ENCODE data around the gene PNN.
"Not testable (repeated sequence)": the region's sequence is repeated elsewhere in the genome, so short reads cannot be mapped to it uniquely, and the experiment has no call there.

The PNN gene

DNA sequence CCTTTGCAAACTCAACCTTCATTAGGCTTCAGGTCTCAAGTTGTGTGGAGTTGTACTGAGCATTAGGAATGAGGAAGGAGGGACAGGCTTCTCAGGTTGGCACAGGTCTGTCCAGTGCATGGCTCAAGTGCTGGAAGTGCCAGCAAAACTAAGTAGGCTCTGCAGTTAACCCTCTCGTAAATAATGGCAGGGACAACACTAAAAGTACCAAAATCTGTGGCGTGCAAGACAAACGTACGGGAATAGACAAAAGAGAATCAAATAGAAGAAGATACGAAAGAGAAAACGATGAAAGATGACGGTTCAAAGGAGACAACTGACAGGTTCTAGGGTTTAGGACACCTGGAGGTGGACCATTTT is 5.5 kb upstream of the PNN start:
- Histone ChIP-seq H3K9me3 (no peaks in the 10 kb centered on the region), H3K4me1 (peaks cover 24% of the 10 kb centered on the region), H3K27me3 (ENCODE audit: low read depth) (no peaks in the 10 kb centered on the region), H3K4me3 (peak overlapping the region; percentile 80), H3K36me3 (replicated peaks) (0 out of 2 replicates have a peak, but pooled peaks cover 7% of the 10 kb centered on the region)
- in situ Hi-C loops (cut with MboI; ENCODE audit: low sequenced_read_pairs), result no loop called here
- no peak for DNase-seq (ENCODE audit: low spot score in 2 of 2)

DNA sequence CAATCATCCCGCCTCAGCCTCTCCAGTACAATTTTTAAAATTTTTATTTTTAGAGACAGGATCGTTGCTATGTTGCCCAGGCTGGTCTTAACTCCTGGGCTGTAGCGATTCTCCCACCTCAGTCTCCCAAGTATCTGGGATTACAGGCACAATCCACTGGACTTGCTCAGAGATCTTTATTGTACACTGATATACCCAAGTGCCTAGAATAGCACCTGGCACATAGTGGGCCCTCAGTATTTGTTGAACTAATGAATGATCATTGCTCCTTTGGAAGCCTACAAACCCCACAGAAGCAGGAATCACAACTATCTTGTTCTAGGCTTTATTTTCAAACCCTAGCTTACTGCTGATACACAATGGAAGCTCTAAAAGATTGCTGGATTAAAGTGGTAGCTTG is 1.9 kb upstream of the PNN start:
- DNase-seq (ENCODE audit: low spot score in 2 of 2), result no peak
- Histone ChIP-seq H3K4me1 (peaks cover 28% of the 10 kb centered on the region), H3K27me3 (ENCODE audit: low read depth) (no peaks in the 10 kb centered on the region), H3K9me3 (no peaks in the 10 kb centered on the region), H3K4me3 (no peak overlapping the region), H3K36me3 (replicated peaks) (peaks cover 30% of the 10 kb centered on the region)
- in situ Hi-C loops (cut with MboI; ENCODE audit: low sequenced_read_pairs), result loop anchor here (5.0 kb wide), 1 partner anchor 66 kb away; no protein-coding TSS in a partner anchor

DNA sequence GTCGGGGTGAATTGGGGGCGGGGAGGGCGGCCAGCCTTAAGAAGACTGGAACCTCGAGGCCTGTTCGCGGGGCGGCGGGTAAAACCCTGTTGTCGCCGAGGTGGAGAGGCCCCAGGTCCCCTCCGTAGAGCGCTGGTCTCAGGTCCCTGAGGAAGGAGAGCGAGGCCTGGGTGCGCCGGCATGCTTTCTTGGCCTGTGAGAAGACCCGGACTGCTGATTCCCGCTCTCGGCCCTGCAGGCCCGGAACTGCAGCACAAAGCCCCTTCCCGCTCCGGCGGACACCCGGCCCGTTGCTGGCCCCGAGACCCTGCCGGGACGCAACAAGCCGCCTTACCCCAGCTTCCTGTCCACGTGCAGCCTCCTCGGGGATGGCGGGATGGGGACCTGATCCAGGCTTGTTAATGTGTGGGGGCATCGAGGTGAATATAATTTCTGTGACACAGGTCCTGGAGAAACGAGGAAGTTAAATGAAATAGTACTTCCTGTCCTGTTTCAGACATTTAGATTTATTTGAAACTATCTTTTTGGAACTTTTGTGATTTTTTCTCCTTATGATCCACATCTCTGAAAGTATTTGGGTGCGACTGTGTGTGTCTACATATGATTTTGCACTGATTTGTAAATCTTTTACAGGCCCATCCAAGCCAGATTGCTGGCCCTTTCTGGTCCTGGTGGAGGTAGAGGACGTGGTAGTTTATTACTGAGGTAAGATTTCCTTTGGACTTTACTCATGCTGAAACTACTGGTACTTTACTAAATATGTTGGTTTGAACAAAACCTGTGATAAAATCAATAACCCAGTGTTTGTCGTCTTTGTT is 600 bp downstream of the PNN start:
- DNase-seq (ENCODE audit: low spot score in 2 of 2), result peak; percentile 29 to 59
- Histone ChIP-seq H3K36me3 (replicated peaks) (peaks cover 55% of the 10 kb centered on the region), H3K9me3 (no peaks in the 10 kb centered on the region), H3K4me3 (peak overlapping the region; percentile 93), H3K27me3 (ENCODE audit: low read depth) (no peaks in the 10 kb centered on the region), H3K4me1 (peaks cover 23% of the 10 kb centered on the region)
- in situ Hi-C loops (cut with MboI; ENCODE audit: low sequenced_read_pairs), result no loop called here

DNA sequence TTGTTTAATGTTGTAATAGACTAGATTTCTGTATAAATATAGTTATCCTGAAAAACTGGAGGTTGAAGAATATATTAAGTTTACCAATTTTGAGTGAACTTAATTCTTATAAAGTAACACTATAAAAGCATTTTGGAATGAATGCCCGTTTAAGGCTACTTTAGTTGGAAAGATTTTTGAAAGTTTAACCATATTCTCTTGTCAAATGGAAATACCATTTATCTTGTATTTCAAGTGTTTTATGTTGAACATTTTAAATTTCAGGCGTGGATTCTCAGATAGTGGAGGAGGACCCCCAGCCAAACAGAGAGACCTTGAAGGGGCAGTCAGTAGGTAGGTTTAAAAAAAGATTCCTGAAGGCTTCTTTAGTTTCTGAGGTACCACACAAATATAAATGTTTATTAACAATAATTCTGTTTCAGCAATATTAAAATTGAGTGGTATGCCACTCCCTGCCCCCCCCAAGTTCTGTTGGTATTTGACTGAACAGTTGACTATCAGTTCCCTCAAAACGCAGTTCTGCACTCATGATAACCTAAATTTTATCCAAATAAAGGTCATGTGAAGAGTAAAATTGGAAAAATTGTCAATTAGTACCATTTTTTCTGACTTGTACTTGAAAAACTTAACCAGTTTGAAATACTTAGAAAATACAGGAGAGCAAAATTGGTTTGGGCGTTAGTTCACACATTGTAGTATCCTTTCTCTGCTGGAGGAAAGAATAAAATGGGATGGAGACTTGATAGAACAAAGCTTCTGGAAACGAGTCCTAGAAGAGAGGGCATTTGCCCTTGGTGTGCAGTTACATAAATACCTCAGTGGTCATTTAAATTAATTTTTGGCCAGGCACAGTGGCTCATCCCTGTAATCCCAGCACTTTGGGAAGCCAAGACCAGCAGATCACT is 1.5 kb downstream of the PNN start:
- H3K9me3 ChIP-seq, result no peaks in the 10 kb centered on the region
- peaks cover 19% of the 10 kb centered on the region for H3K4me1 ChIP-seq
- peak overlapping the region; percentile 93 for H3K4me3 ChIP-seq
- H3K36me3 ChIP-seq (replicated peaks), result peaks cover 64% of the 10 kb centered on the region
- H3K27me3 ChIP-seq (ENCODE audit: low read depth), result no peaks in the 10 kb centered on the region
- DNase-seq (ENCODE audit: low spot score in 2 of 2), result no peak
- in situ Hi-C loops (cut with MboI; ENCODE audit: low sequenced_read_pairs), result no loop called here

DNA sequence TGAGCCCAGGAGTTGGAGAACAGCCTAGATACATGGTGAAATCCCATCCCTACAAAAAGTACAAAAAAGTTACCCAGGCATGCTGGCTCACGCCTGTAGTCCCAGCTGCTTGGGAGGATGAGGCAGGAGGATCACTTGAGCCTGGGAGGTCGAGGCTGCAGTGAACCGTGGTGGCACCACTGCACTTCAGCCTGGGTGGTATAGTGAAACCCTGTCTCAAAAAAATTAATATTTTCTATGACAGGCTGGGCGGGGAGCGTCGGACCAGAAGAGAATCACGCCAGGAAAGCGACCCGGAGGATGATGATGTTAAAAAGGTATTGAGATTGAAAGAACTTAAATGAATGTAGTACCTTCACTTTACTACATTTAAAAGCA is 2.1 kb downstream of the PNN start:
- in situ Hi-C loops (cut with MboI; ENCODE audit: low sequenced_read_pairs), result no loop called here
- H3K4me1 ChIP-seq, result peaks cover 19% of the 10 kb centered on the region
- H3K9me3 ChIP-seq, result no peaks in the 10 kb centered on the region
- no peak for DNase-seq (ENCODE audit: low spot score in 2 of 2)
- H3K36me3 ChIP-seq (replicated peaks), result peaks cover 70% of the 10 kb centered on the region
- no peaks in the 10 kb centered on the region for H3K27me3 ChIP-seq (ENCODE audit: low read depth)
- H3K4me3 ChIP-seq, result no peak overlapping the region

DNA sequence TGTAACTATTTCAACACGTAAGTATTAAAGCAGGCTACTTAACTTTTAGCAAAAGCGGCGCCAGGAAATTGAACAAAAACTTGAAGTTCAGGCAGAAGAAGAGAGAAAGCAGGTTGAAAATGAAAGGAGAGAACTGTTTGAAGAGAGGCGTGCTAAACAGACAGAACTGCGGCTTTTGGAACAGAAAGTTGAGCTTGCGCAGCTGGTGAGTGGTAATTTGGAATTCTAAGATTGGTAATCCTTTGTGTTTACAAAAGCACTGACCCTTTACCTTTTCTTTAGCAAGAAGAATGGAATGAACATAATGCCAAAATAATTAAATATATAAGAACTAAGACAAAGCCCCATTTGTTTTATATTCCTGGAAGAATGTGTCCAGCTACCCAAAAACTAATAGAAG is 4.0 kb downstream of the PNN start:
- no peak for DNase-seq (ENCODE audit: low spot score in 2 of 2)
- H3K36me3 ChIP-seq (replicated peaks), result peaks cover 88% of the 10 kb centered on the region
- in situ Hi-C loops (cut with MboI; ENCODE audit: low sequenced_read_pairs), result no loop called here
- no peaks in the 10 kb centered on the region for H3K27me3 ChIP-seq (ENCODE audit: low read depth)
- peaks cover 18% of the 10 kb centered on the region for H3K4me1 ChIP-seq
- no peak overlapping the region for H3K4me3 ChIP-seq
- no peaks in the 10 kb centered on the region for H3K9me3 ChIP-seq

DNA sequence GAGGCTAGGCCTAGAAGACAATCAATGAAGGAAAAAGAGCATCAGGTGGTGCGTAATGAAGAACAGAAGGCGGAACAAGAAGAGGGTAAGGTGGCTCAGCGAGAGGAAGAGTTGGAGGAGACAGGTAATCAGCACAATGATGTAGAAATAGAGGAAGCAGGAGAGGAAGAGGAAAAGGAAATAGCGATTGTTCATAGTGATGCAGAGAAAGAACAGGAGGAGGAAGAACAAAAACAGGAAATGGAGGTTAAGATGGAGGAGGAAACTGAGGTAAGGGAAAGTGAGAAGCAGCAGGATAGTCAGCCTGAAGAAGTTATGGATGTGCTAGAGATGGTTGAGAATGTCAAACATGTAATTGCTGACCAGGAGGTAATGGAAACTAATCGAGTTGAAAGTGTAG is 5.5 kb downstream of the PNN start:
- H3K9me3 ChIP-seq, result no peaks in the 10 kb centered on the region
- DNase-seq (ENCODE audit: low spot score in 2 of 2), result no peak
- peaks cover 97% of the 10 kb centered on the region for H3K36me3 ChIP-seq (replicated peaks)
- no peaks in the 10 kb centered on the region for H3K27me3 ChIP-seq (ENCODE audit: low read depth)
- in situ Hi-C loops (cut with MboI; ENCODE audit: low sequenced_read_pairs), result no loop called here
- no peak overlapping the region for H3K4me3 ChIP-seq
- peaks cover 14% of the 10 kb centered on the region for H3K4me1 ChIP-seq

DNA sequence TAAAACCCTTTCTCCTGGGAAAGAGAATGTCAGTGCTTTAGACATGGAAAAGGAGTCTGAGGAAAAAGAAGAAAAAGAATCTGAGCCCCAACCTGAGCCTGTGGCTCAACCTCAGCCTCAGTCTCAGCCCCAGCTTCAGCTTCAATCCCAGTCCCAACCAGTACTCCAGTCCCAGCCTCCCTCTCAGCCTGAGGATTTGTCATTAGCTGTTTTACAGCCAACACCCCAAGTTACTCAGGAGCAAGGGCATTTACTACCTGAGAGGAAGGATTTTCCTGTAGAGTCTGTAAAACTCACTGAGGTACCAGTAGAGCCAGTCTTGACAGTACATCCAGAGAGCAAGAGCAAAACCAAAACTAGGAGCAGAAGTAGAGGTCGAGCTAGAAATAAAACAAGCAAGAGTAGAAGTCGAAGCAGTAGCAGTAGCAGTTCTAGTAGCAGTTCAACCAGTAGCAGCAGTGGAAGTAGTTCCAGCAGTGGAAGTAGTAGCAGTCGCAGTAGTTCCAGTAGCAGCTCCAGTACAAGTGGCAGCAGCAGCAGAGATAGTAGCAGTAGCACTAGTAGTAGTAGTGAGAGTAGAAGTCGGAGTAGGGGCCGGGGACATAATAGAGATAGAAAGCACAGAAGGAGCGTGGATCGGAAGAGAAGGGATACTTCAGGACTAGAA is 6.1 kb downstream of the PNN start:
- no peak overlapping the region for H3K4me3 ChIP-seq
- peaks cover 13% of the 10 kb centered on the region for H3K4me1 ChIP-seq
- no peaks in the 10 kb centered on the region for H3K9me3 ChIP-seq
- in situ Hi-C loops (cut with MboI; ENCODE audit: low sequenced_read_pairs), result no loop called here
- no peaks in the 10 kb centered on the region for H3K27me3 ChIP-seq (ENCODE audit: low read depth)
- DNase-seq (ENCODE audit: low spot score in 2 of 2), result no peak
- H3K36me3 ChIP-seq (replicated peaks), result peaks cover 91% of the 10 kb centered on the region

DNA sequence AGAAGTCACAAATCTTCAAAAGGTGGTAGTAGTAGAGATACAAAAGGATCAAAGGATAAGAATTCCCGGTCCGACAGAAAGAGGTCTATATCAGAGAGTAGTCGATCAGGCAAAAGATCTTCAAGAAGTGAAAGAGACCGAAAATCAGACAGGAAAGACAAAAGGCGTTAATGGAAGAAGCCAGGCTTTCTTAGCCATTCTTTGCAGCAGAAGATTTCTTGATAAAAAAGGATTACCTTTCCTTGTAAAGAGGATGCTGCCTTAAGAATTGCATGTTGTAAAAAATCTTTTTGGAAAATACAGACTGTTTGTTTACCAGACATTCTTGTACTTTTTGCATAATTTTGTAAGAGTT is 6.6 kb downstream of the PNN start:
- no peak for DNase-seq (ENCODE audit: low spot score in 2 of 2)
- Histone ChIP-seq H3K9me3 (no peaks in the 10 kb centered on the region), H3K27me3 (ENCODE audit: low read depth) (no peaks in the 10 kb centered on the region), H3K4me1 (peaks cover 9% of the 10 kb centered on the region), H3K4me3 (no peak overlapping the region), H3K36me3 (replicated peaks) (peaks cover 86% of the 10 kb centered on the region)
- in situ Hi-C loops (cut with MboI; ENCODE audit: low sequenced_read_pairs), result no loop called here

DNA sequence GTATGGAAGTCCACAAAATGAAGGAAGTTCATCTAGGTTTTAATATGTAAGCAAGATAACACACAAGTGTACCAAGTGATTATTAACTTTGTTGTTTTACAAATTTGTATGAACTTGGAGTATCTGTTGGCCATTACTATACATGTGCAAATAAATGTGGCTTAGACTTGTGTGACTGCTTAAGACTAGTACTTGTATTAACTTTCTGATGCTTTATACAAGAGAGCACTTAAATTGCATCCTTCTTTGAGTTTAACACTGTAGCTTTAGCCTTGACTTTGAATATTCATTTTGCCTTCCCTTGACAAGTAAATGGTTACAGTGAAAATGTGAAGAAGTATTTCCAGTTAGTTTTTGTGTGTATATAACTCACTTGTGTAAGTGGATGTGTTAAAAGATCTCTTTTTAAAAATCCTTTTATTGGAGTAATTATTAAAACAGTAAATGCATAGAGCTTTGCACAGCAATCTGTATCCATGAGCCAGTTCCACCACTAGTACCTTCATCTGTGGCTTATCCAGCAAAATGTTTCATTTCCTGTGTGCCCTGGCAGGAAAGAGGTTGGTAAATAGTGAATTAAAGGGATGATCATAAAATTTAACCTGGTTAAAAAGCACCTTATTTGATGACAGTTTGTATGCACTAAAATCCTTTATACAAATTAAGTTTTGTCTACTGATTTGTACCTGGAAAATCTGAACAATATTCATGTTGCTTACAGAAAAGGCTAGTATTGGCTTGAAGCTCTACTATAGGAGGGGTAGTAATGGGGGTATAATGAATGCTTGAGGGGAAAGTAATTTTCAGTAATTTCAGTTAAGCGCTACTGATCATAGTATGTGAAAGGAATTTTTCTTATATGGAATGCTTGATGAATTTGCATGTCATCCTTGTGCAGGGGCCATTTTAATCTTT is 8.0 kb downstream of the PNN start:
- Histone ChIP-seq H3K36me3 (replicated peaks) (peaks cover 72% of the 10 kb centered on the region), H3K4me1 (peaks cover 8% of the 10 kb centered on the region; the same call in 1 of the 2 replicates), H3K27me3 (ENCODE audit: low read depth) (no peaks in the 10 kb centered on the region), H3K9me3 (no peaks in the 10 kb centered on the region), H3K4me3 (no peak overlapping the region)
- DNase-seq (ENCODE audit: low spot score in 2 of 2), result no peak
- in situ Hi-C loops (cut with MboI; ENCODE audit: low sequenced_read_pairs), result no loop called here

DNA sequence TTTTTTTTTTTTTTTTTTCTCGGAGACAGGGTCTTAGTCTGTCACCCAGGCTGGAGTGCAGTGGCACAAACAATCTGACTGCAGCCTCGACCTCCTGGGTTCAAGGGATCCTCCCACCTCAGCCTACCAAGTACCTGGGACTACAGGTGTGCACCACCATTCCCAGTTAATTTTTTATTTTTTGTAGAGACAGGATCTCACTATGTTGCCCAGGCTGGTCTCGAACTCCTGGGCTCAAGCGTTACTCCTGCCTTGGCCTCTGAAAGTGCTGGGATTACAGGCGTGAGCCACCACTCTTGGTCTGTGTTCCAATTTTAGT is 8.6 kb downstream of the PNN start:
- H3K9me3 ChIP-seq; in situ Hi-C loops (cut with MboI; ENCODE audit: low sequenced_read_pairs); DNase-seq (ENCODE audit: low spot score in 2 of 2); H3K27me3 ChIP-seq (ENCODE audit: low read depth); H3K4me1 ChIP-seq; H3K4me3 ChIP-seq: not testable (repeated sequence)
- peaks cover 66% of the 10 kb centered on the region for H3K36me3 ChIP-seq (replicated peaks)

DNA sequence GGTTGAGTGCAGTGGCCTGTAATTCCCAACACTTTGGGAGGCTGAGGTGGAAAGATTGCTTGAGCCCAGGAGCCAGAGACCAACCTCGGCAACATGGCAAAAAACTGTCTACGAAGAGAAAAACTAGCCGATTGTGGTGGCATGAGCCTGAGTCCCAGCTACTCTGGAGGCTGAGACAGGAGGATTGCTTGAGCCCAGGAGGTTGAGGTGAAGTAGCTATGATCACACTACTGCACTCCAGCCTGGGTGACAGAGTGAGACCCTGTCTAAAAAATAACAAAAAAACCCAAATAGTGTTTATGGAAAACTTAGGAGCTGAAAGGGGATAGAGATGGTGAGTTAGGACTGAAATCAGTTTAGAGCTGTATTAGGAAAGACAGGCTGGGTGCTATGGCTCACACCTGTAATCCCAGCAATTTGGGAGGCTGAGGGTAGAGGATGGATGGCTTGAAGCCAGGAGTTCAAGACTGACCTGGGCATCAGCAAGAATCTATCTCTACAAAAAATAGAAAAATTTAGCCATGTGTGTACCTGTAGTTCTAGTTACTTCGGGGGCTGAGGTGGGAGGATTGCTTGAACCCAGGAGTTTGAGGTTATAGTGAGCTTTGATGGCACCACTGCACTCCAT is 9.7 kb downstream of the PNN start:
- Histone ChIP-seq H3K4me3 (no peak overlapping the region), H3K27me3 (ENCODE audit: low read depth) (no peaks in the 10 kb centered on the region), H3K9me3 (no peaks in the 10 kb centered on the region), H3K36me3 (replicated peaks) (peaks cover 55% of the 10 kb centered on the region), H3K4me1 (0 out of 2 replicates have a peak, but pooled peaks cover 8% of the 10 kb centered on the region)
- DNase-seq (ENCODE audit: low spot score in 2 of 2), result no peak
- in situ Hi-C loops (cut with MboI; ENCODE audit: low sequenced_read_pairs), result no loop called here
